Measurements from ENCODE around the gene MEPE.
A peak's percentile ranks its signal among the peaks of the same experiment; 100 is the strongest.

The MEPE gene

GRCh38 chr4:87846226-87846625 lies 13.5 kb downstream of the MEPE start:
- no peak for DNase-seq (ENCODE audit: extremely low spot score)
- POLR2A ChIA-PET = no interaction called here
- CTCF ChIA-PET = interaction anchor here (0.7 to 1.8 kb wide), 3 partner anchors 302 to 456 kb away, joined by 3 to 7 read pairs (median 4); partner anchors contain the start of gene HSD17B11
- TF ChIP-seq HDGF (IDR thresholded peaks at IDR 0.05; ENCODE audit: borderline replicate concordance) = no peak
- TF ChIP-seq ARNT (IDR thresholded peaks at IDR 0.05) = no peak
- TF ChIP-seq SUZ12 (IDR thresholded peaks at IDR 0.05) = no peak

DNA sequence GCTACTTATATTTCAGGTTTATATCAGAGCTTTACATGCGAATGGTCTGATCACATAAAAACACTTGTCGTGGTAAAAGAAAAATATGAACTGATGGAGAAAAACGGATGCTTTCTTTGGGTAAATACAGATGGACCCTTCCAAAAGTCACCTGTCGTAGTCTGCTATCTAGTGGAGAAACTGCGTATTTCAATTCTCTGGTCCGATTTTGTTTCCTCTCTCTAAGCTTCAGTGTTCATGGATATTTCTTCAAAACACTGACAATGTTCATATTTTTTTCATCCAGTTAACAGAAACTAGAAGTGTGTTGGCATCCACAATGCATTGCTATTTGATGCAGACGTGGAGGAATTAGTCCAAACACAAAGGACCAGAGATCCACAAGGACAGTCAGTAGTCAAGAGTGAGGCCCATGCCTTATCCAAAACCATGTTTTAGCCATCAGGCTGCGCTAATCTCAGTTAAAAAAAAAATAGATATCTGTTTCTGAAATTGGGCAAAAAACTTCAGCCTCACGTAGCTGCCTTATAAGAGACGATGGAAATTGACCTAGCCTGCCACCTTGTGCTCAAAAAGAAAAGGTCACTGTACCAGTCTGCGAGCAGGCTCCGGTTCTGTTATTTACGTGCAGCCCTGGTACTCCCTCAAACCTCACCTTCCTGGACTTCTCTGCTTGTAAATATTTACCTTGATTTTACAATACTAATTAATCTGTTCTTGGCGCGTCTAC lies 16.0 kb downstream of the MEPE start:
- POLR2A ChIA-PET = no interaction called here

GRCh38 chr4:87849612-87850011 lies 16.8 kb downstream of the MEPE start:
- POLR2A ChIA-PET = interaction anchor here (0.6 kb wide), 1 partner anchor 137 kb away, joined by 3 read pairs; no protein-coding TSS in a partner anchor
- no peak for TF ChIP-seq FOXK2 (IDR thresholded peaks at IDR 0.05)
- TF ChIP-seq, protein P1, sequence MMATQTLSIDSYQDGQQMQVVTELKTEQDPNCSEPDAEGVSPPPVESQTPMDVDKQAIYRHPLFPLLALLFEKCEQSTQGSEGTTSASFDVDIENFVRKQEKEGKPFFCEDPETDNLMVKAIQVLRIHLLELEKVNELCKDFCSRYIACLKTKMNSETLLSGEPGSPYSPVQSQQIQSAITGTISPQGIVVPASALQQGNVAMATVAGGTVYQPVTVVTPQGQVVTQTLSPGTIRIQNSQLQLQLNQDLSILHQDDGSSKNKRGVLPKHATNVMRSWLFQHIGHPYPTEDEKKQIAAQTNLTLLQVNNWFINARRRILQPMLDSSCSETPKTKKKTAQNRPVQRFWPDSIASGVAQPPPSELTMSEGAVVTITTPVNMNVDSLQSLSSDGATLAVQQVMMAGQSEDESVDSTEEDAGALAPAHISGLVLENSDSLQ (IDR thresholded peaks at IDR 0.05) = no peak
- TF ChIP-seq HDGF (IDR thresholded peaks at IDR 0.05; ENCODE audit: borderline replicate concordance) = no peak
- no peak for TF ChIP-seq SUZ12 (IDR thresholded peaks at IDR 0.05)
- CTCF ChIA-PET = interaction anchor here (0.6 to 3.1 kb wide), 11 partner anchors 8 to 383 kb away, joined by 3 to 20 read pairs (median 3); no protein-coding TSS in a partner anchor
- DNase-seq (ENCODE audit: extremely low spot score) = no peak

More for the DNA sequence above, 16.0 kb downstream of the MEPE start:
- TF ChIP-seq BHLHE40 (IDR thresholded peaks at IDR 0.05; ENCODE audit: borderline replicate concordance) (no peak), SP1 (IDR thresholded peaks at IDR 0.05) (no peak), L3MBTL2 (conservative IDR thresholded peaks at IDR 0.05) (no peak), NFRKB (IDR thresholded peaks at IDR 0.05) (no peak), TARDBP (IDR thresholded peaks at IDR 0.05) (no peak), CTBP1 (IDR thresholded peaks at IDR 0.05; ENCODE audit: borderline replicate concordance) (no peak), LEF1 (IDR thresholded peaks at IDR 0.05; ENCODE audit: borderline replicate concordance) (no peak), HDGF (IDR thresholded peaks at IDR 0.05; ENCODE audit: borderline replicate concordance) (no peak), ZNF384 (IDR thresholded peaks at IDR 0.05) (no peak), SUZ12 (IDR thresholded peaks at IDR 0.05) (no peak)
- TF ChIP-seq, protein P1 (IDR thresholded peaks at IDR 0.05) = no peak
- DNase-seq (ENCODE audit: extremely low spot score) = peak; percentile 61
- CTCF ChIA-PET = interaction anchor here (0.5 to 3.1 kb wide), 12 partner anchors 9 to 382 kb away, joined by 3 to 20 read pairs (median 3); no protein-coding TSS in a partner anchor

GRCh38 chr4:87851332-87851731 lies 18.6 kb downstream of the MEPE start:
- TF ChIP-seq ELF4 (IDR thresholded peaks at IDR 0.05) (no peak), CTBP1 (IDR thresholded peaks at IDR 0.05; ENCODE audit: borderline replicate concordance) (no peak), ARNT (IDR thresholded peaks at IDR 0.05) (no peak), HDGF (IDR thresholded peaks at IDR 0.05; ENCODE audit: borderline replicate concordance) (no peak), SP1 (IDR thresholded peaks at IDR 0.05) (no peak), FOXK2 (IDR thresholded peaks at IDR 0.05) (no peak)
- no peak for DNase-seq (ENCODE audit: extremely low spot score)
- POLR2A ChIA-PET = no interaction called here
- CTCF ChIA-PET = interaction anchor here (0.6 to 3.1 kb wide), 4 partner anchors 13 to 993 kb away, joined by 4 to 20 read pairs (median 13); no protein-coding TSS in a partner anchor

- POLR2A ChIA-PET = no interaction called here
- TF ChIP-seq SP1 (IDR thresholded peaks at IDR 0.05) = no peak
- TF ChIP-seq NFRKB (IDR thresholded peaks at IDR 0.05) = no peak
- TF ChIP-seq SUZ12 (IDR thresholded peaks at IDR 0.05) = no peak
- CTCF ChIA-PET = interaction anchor here (1.5 to 2.1 kb wide), 3 partner anchors 104 to 360 kb away, joined by 3 to 9 read pairs (median 7); no protein-coding TSS in a partner anchor
- DNase-seq (ENCODE audit: extremely low spot score) = no peak
Measured at GRCh38 chr4:87851953-87852352, 19.2 kb downstream of the MEPE start.

DNA sequence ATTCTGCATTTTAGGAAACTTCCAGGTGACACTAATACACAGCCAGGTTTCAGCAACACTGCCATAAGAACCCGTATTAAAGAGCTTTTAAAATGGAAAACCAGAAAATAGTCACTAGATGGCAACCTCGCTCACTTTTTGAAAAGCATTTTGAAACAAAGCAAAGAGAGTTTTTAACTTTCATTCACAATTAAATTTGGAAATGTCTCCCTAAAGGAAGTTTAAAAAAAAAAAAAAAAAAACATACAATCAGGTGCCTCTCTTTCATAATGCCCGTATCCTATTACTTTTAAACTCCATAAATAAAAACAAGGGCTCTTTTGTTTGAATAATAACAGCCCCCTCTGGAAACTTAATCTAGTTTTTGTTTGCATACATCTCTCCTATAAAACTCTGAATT lies 20.3 kb downstream of the MEPE start:
- POLR2A ChIA-PET = no interaction called here
- CTCF ChIA-PET = interaction anchor here (0.7 to 2.1 kb wide), 11 partner anchors 12 to 600 kb away, joined by 3 to 9 read pairs (median 3); partner anchors contain the start of gene SPP1
- TF ChIP-seq NFRKB (IDR thresholded peaks at IDR 0.05) = no peak
- TF ChIP-seq, protein P1 (IDR thresholded peaks at IDR 0.05) = no peak
- TF ChIP-seq SUZ12 (IDR thresholded peaks at IDR 0.05) = no peak
- DNase-seq (ENCODE audit: extremely low spot score) = peak; percentile 19

DNA sequence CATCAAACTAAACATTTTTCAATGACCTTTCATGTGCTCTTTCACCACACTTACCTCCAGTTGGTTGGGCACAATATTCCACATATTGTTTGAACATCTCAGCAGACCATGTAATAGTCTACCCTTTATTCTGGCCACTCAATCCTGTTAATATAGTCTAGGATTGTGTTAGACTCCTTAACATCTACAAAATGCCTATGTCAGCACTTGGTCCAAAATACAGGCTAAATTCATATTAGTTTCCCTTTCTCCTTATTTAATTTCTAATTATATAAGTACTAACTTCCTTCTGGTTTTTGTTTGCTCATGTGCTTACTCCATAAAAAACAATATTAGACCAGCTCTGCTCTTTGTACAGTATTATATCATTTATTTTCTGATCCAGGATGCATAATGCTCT lies 21.1 kb downstream of the MEPE start:
- TF ChIP-seq ELF4 (IDR thresholded peaks at IDR 0.05) = no peak
- TF ChIP-seq NFRKB (IDR thresholded peaks at IDR 0.05) = no peak
- TF ChIP-seq L3MBTL2 (conservative IDR thresholded peaks at IDR 0.05) = no peak
- no peak for TF ChIP-seq SUZ12 (IDR thresholded peaks at IDR 0.05)
- no peak for TF ChIP-seq FOXM1 (IDR thresholded peaks at IDR 0.05; ENCODE audit: borderline replicate concordance)
- TF ChIP-seq SP1 (IDR thresholded peaks at IDR 0.05) = no peak
- no peak for TF ChIP-seq ZNF384 (IDR thresholded peaks at IDR 0.05)
- no peak for TF ChIP-seq TARDBP (IDR thresholded peaks at IDR 0.05)
- TF ChIP-seq ARNT (IDR thresholded peaks at IDR 0.05) = no peak
- no peak for TF ChIP-seq CTBP1 (IDR thresholded peaks at IDR 0.05; ENCODE audit: borderline replicate concordance)
- no peak for TF ChIP-seq FOXK2 (IDR thresholded peaks at IDR 0.05)
- no peak for TF ChIP-seq LEF1 (IDR thresholded peaks at IDR 0.05; ENCODE audit: borderline replicate concordance)
- TF ChIP-seq BHLHE40 (IDR thresholded peaks at IDR 0.05; ENCODE audit: borderline replicate concordance) = no peak
- TF ChIP-seq FOXA1 (IDR thresholded peaks at IDR 0.05) = no peak
- TF ChIP-seq HDGF (IDR thresholded peaks at IDR 0.05; ENCODE audit: borderline replicate concordance) = no peak
- TF ChIP-seq, protein P1 (IDR thresholded peaks at IDR 0.05) = no peak
- POLR2A ChIA-PET = no interaction called here
- DNase-seq (ENCODE audit: extremely low spot score) = no peak
- CTCF ChIA-PET = interaction anchor here (0.7 kb wide), 2 partner anchors 109 to 116 kb away, joined by 3 read pairs; no protein-coding TSS in a partner anchor
